Natural killer cell (primary cell): ENCODE data around the gene YJEFN3. TPM values are rescaled to one million over a fixed set of nuclear protein-coding genes. Genes with fewer than 3 reads are reported as not detected.

ENCODE experiments used
- ATAC-seq, 3 donors: fragments of 150-1000 bp in 2 of 3; fragments of 200-7000 bp in 1 of 3; cut with Tn5 transposase; 1 replicate in 1 of 3; 2 replicates in 2 of 3; pipeline ENCODE4 v1.10.0; 2021; ENCODE audit warnings: mild to moderate bottlenecking in 2 of 3, moderate library complexity in 2 of 3
- DNase-seq, 2 donors: peaks; one replicate each; pipeline versions ENCODE4 v3.0.0 to v3.0.0-alpha.2; 2013 to 2021; ENCODE audit warnings: mixed read lengths in 1 of 2
- H3K27ac ChIP-seq: one replicate; pipeline ENCODE4 v1.5.1; 2013; ENCODE audit warnings: mild to moderate bottlenecking, low read length
- H3K27me3 ChIP-seq: one replicate; pipeline ENCODE4 v1.6.1; 2013; ENCODE audit warnings: low read length; ENCODE audit not compliant: control insufficient read depth, insufficient read depth
- H3K36me3 ChIP-seq: one replicate; pipeline ENCODE4 v1.6.1; 2013; ENCODE audit warnings: low read length; ENCODE audit not compliant: control insufficient read depth, insufficient read depth
- H3K4me1 ChIP-seq: one replicate; pipeline ENCODE4 v1.6.1; 2013; ENCODE audit warnings: low read length; ENCODE audit not compliant: control insufficient read depth, insufficient read depth
- H3K4me3 ChIP-seq: one replicate; pipeline ENCODE4 v1.5.1; 2013; ENCODE audit warnings: low read length
- H3K9me3 ChIP-seq: one replicate; pipeline ENCODE4 v1.6.1; 2013; ENCODE audit warnings: low read length; ENCODE audit not compliant: control insufficient read depth, insufficient read depth
- H3K27ac Mint-ChIP-seq, 2 donors: one replicate each; pipeline ENCODE4 v1.8.0; 2022; ENCODE audit warnings: mild to moderate bottlenecking in 2 of 2, mixed read lengths in 2 of 2, moderate library complexity in 1 of 2
- H3K27me3 Mint-ChIP-seq, 2 donors: one replicate each; pipeline ENCODE4 v1.8.0; 2022; ENCODE audit warnings: low read depth in 2 of 2, mixed read lengths in 2 of 2
- H3K36me3 Mint-ChIP-seq: one replicate; pipeline ENCODE4 v1.8.0; 2022; ENCODE audit warnings: mixed read lengths
- H3K4me1 Mint-ChIP-seq, 2 donors: one replicate each; pipeline ENCODE4 v1.8.0; 2022; ENCODE audit warnings: mixed read lengths in 2 of 2
- H3K4me3 Mint-ChIP-seq: one replicate; pipeline ENCODE4 v1.8.0; 2022; ENCODE audit warnings: mild to moderate bottlenecking, moderate library complexity, mixed read lengths
- H3K9me3 Mint-ChIP-seq, 2 donors: one replicate each; pipeline ENCODE4 v1.8.0; 2022; ENCODE audit warnings: mixed read lengths in 2 of 2
- CTCF ChIP-seq: fragments of 200-600 bp; IDR thresholded peaks from one replicate; pipeline ENCODE4 v1.8.0; 2022; ENCODE audit warnings: antibody characterized with exemption
- WGBS: methylation state at CpG from one replicate; pipeline ENCODE4 v1.1.7; 2013; ENCODE audit warnings: missing lambda C conversion rate; ENCODE audit not compliant: insufficient coverage; 5-methylcytosine and 5-hydroxymethylcytosine counted together
- intact Hi-C: fragments of 100-400 bp; cut with micrococcal nuclease; formaldehyde crosslinking; loops from one replicate; pipeline ENCODE4 v1.14.2; 2022
- total RNA-seq, 4 donors: library from RNA; stranded (reverse); fragments of 120-200 nt in 1 of 4; gene quantifications; one replicate each; pipeline versions ENCODE4 v1.2.3 to v1.2.4, GENCODE V29; 2013 to 2022

The YJEFN3 gene
- total RNA-seq, 3 donors from 2014 or later (not counting 1 experiment from before 2014, with no cell fraction given) = 4.0 to 6.0 (median 4.3) TPM

- H3K4me3 ChIP-seq = no peak overlapping the region
- H3K9me3 ChIP-seq = no peaks in the 10 kb centered on the region
- intact Hi-C loops = no loop called here
- Mint-ChIP-seq H3K4me3 (peak overlapping the region; percentile 84), H3K36me3 (no peaks in the 10 kb centered on the region), H3K27ac (peak overlapping the region; percentile 45 to 53), H3K4me1 (peaks cover 14 to 42% of the 10 kb centered on the region in 2 donors), H3K27me3 (peaks cover 0 to 12% of the 10 kb centered on the region in 2 donors), H3K9me3 (no peaks in the 10 kb centered on the region)
- H3K27ac ChIP-seq = no peak overlapping the region
- peaks cover 43% of the 10 kb centered on the region for H3K4me1 ChIP-seq
- TF ChIP-seq CTCF = no peak
- DNase-seq = peak in 1 of 2 donors; percentile 69
- H3K27me3 ChIP-seq = peaks cover 16% of the 10 kb centered on the region
- no peaks in the 10 kb centered on the region for H3K36me3 ChIP-seq
- 54% methylated on average over 59 of the region's 59 CpGs for WGBS
- peak in 1 of 3 donors; percentile 41 for ATAC-seq
Measured at GRCh38 chr19:19537075-19538048, 8.7 kb downstream of the YJEFN3 start.

GRCh38 chr19:19538061-19538784 lies 9.5 kb downstream of the YJEFN3 start, which contains the start of gene CILP2:
Gene CILP2 (plus strand): TSS chr19:19538265. CDS start chr19:19538350, 85 bp downstream.
- peak within 1 kb of the TSS; percentile 45 to 75 for H3K27ac Mint-ChIP-seq
- Histone ChIP-seq H3K27me3 (peaks cover 16% of the 10 kb centered on the region), H3K4me1 (peaks cover 37% of the 10 kb centered on the region), H3K9me3 (no peaks in the 10 kb centered on the region), H3K27ac (no peak within 1 kb of the TSS), H3K4me3 (no peak within 1 kb of the TSS), H3K36me3 (no peaks in the 10 kb centered on the region)
- intact Hi-C loops = no loop called here
- WGBS = 9% methylated on average over 56 of the region's 56 CpGs
- H3K36me3 Mint-ChIP-seq = no peaks in the 10 kb centered on the region
- peaks cover 0 to 17% of the 10 kb centered on the region in 2 donors for H3K27me3 Mint-ChIP-seq
- no peak for TF ChIP-seq CTCF
- H3K4me3 Mint-ChIP-seq = peak within 1 kb of the TSS; percentile 84
- H3K9me3 Mint-ChIP-seq = no peaks in the 10 kb centered on the region
- ATAC-seq = peak in 1 of 3 donors; percentile 24
- peak in 1 of 2 donors; percentile 65 for DNase-seq
- peaks cover 13 to 42% of the 10 kb centered on the region in 2 donors for H3K4me1 Mint-ChIP-seq

- ATAC-seq = no peak
- DNase-seq = peak in 1 of 2 donors; percentile 40
- Histone ChIP-seq H3K4me3 (no peak overlapping the region), H3K9me3 (no peaks in the 10 kb centered on the region), H3K27ac (no peak overlapping the region), H3K36me3 (no peaks in the 10 kb centered on the region), H3K27me3 (peaks cover 16% of the 10 kb centered on the region), H3K4me1 (peaks cover 37% of the 10 kb centered on the region)
- peak overlapping the region in 1 of 2 donors; percentile 75 for H3K27ac Mint-ChIP-seq
- H3K27me3 Mint-ChIP-seq = peaks cover 0 to 17% of the 10 kb centered on the region in 2 donors
- no peak for TF ChIP-seq CTCF
- no peaks in the 10 kb centered on the region for H3K9me3 Mint-ChIP-seq
- WGBS = 38% methylated on average over 7 of the region's 7 CpGs
- no peaks in the 10 kb centered on the region for H3K36me3 Mint-ChIP-seq
- intact Hi-C loops = no loop called here
- H3K4me3 Mint-ChIP-seq = peak overlapping the region; percentile 74
- peaks cover 13 to 41% of the 10 kb centered on the region in 2 donors for H3K4me1 Mint-ChIP-seq
Measured at GRCh38 chr19:19538785-19539166, 10.1 kb downstream of the YJEFN3 start.
